DMS 273 (cell line): Measurements from ENCODE around the gene GABBR2.

ENCODE experiments used
- DNase-seq: peaks from one replicate; lab custom pipeline; 2025; ENCODE audit not compliant: unreplicated experiment; lab: John Stamatoyannopoulos, UW

GABBR2 gene

DNA sequence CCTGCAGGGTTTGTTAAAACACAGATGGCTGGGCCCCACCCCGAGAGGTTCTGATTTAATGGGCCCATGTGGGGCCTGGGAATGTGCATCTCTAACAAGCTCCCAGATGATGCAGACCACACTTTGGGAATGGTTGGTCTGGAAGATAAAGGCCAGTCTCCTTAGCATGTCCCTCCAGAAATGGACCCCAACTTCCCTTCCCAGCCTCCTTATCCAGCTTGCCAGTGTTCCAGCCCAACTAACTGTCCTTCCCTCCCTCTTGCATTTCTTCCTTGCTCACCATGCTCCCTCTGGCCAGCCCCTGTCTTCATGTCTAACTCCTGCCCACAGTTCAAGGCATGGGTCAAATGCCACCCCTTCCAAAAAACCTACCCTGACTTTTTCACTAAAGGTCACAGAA lies 257.2 kb downstream of the GABBR2 start:
- no peak for DNase-seq

DNA sequence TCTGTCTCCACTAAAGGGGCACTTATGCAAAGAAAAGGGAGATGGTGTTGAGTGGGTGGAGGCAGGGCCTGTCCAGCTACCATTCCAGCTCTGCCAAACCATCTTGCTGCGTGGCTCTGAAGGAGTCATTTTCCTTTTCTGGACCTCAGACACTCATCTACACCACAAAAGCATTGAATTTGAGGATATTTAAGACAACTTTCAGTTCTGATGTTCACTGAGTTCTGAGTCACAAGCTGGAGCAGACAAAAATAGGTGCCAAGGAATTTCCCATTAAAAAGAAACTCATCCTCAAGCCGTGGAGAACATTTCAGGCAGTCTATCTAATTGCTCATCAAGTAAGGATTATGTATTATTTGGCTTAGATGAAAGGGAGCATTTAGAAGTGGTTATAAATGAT lies 258.2 kb downstream of the GABBR2 start:
- no peak for DNase-seq

DNA sequence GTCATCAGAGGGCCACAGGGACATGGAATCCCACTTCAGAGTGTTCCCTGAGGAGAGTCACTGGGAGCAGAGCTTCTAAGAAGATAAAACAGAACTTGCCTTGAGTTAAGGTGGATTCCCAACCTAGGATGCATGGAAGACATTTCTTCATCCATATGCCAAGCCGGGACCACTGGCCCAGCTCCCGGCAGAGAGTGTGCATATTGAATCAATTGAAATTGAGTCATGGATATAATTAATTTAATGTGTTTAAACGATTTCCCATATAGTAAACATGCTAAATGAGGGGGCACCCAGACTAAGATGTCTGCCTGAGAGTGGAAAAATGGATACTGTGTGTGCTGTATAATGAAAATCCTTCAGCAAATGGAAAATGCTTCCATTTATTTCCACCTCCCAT lies 258.9 kb downstream of the GABBR2 start:
- DNase-seq: no peak

DNA sequence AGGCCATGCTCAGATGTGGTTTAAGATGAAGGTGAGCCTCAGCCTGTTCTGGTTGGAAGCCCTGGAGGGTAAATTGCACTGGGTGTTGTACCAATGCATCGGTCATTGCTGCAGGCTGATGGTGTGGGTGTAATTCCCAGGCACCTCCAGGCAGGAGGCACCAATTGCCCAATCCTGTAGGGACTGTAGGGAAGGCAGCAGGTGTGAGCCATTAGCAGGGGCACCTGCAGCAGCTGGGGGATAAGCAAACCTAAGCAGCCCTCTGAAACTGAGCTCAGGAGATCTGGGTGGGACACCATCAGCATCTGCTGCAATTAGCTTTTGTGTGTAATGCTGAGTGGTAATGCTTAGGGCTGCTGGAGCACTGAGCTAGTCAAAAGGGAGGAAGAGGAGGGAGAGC lies 263.2 kb downstream of the GABBR2 start:
- DNase-seq: no peak

DNA sequence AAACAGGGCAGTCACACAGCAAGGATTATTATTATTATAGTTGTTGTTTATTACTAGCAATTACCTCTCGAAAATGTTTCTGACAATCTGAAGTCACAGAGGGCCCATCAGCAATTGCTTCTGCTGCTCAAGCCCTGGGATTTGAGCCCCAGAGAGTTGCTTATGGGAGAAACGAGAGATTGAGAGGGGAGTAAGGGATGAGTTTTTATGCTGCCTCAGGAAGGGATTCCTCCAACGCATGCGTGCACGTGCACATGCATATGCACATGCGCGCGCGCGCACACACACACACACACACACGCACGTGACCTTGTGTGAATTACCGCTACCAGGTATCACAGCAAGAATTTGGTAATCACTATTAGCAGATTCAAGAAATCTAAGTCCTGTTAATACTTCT lies 264.1 kb downstream of the GABBR2 start:
- no peak for DNase-seq

DNA sequence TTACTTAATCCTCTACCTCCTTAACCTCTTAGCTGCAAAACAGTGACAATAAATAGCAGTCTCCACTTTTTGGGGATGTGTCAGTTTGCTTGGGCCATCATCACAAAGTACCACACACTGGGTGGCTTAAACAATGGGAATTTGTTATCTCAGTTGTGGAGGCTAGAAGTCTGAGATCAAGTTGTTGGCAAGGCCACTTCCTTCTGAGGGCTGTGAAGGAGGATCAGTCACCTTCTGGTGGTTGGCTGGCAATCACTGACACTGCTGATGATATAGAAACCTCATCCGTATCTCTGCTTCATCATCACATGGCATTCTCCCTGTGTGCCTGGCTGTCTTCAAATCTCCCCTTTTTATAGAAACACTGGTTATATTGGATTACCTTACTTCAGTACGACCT lies 266.2 kb downstream of the GABBR2 start:
- DNase-seq: peak; percentile 7

DNA sequence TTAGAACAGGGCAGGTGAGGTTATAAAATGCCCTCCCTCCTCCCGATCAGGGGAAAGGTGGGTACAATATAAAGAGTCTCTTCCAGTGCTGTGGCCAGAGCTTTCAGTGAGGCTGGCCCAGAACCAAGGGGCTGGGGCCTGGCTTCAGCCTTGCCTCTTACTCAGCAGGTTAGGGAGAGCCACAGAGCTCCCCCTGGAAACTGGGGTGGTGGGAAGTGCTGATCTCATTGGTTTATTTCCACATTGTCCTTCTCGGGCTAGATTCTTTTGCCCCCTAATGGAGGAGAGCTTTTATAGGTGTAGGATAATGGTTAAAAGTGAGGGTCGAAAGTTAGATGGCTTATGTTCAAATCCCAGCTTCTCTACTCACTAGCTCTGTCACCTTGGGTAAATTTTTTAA lies 266.6 kb downstream of the GABBR2 start:
- peak; percentile 8 for DNase-seq

DNA sequence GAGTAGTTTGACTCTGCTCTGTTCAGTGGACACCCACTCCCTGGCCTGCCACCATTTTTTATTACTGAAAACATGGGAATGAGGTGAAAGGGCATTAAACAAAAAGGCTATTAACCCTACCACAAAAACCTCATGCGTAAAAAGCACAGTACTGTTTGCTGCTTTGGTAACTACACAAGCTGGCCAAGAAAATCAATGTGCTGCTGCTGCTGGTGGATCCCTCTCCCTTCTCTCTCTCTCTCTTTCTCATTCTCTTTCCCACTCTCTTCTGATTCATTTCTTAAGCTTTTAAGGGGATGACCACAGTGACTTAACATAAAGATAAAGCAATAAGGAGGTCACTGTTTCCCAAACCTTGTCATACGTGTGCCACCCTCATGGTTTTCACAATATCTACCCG lies 270.1 kb downstream of the GABBR2 start:
- no peak for DNase-seq

DNA sequence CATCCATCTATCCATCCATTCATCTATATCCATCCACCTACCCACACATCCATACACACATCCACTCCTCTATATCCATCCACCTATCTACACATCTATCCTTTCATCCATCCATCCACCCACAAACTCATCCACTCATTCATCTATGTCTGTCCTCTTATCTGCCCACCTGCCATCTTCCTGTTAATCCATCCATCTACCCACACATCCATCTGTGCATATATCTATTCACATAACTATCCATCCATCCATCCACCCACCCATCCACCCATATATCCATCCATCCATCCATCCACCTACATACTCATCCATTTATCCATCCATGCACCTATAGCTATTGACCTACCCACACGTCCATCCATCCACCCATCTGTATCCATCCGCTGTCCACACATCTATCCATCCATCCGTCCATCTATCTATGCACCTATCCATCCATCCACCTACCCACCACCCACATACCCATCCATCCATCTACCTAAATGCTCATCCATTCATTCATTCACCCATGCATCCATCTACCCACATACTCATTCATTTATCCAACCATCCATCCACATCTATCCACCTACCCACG lies 271.2 kb downstream of the GABBR2 start:
- no peak for DNase-seq

DNA sequence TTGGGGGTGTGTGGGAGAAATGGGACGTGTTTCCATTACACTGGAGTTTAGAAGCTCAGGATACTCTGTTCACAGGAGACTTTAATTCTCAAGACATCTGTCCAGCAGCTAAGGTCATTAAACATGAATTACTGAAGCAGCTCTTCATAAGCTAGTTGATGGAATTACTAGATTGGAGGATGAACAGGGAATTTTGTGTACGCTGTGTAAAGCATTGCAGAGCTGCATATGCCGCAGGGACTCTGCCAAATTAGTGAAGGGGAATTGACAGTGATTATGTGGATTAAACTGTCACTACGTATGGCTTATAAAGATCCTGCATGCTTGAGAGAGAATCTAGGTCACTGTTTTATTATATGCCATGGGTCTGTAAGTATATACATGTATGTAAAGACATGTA lies 275.8 kb downstream of the GABBR2 start:
- no peak for DNase-seq

DNA sequence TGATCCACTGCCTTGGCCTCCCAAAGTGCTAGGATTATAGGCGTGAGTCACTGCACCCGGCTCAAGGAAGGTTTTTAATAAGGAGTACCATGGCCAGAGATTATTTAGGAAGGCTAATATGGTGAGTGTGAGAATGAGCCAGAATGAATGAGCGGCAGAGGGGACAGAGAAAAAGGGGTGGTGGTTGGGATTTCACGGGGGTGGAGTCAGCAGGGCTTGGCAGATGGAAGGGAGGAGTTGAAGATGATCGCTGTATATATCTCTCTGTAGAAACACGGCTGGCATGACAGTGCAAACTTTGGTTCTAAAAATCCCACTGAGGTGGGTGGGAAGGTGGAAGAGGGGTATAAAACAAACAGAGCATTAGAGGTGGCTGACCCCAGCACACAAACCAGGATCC lies 276.6 kb downstream of the GABBR2 start:
- peak; percentile 42 for DNase-seq

DNA sequence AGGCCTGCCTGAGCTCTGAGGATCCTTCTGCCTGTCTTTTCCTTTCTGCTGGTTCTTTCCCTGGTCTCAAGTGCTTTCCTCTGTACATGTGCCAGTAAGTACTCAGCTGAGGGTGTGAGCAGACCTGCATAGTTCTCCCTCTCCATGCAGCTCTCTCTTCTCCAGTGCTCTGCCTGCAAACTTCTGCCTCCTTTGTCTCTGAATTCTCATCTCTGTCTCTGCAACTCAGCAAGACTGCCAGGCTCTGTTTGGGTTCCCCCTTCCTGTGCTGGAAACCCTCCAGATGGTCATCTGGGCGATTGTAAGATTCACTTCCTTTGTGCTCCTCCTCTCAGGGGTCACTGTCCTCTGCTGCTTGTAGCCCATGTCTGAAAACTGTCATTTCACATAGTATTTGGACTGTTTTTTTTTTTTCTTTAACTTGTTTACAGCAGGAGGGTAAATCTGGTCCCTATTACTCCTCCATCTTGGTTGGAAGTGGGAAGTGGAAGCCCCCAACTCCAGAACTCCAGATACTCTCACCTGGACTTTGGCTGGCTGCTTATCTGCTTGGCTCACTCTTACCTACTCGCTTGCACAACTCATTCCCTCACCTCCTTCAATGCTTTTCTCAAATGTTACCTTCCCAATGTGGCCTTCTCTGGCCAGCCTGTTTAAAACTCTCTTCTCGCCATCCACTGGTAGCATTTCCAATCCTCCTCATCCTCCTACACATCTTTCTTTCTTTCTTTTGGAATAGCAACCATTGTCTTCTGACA lies 278.0 kb downstream of the GABBR2 start:
- peak; percentile 38 for DNase-seq

DNA sequence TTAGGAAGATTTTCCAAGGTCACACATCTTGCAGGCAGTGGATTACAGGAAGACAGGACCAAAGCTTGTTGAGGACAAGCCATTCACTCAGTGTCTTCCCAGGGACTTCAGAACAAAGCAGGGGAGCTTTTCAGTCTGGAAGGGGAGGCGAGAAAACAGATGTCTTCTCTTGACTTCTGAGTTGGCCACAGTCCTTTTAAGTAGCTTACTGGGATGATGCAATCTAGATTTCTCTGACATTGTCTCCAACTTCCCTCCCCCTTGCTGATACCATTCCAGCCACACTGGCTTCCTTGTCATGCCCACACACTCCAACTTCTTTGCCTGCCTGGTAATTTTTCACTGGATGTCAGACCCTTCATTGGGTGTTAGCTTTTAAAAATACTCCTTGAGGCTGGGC lies 279.1 kb downstream of the GABBR2 start:
- peak; percentile 37 for DNase-seq

DNA sequence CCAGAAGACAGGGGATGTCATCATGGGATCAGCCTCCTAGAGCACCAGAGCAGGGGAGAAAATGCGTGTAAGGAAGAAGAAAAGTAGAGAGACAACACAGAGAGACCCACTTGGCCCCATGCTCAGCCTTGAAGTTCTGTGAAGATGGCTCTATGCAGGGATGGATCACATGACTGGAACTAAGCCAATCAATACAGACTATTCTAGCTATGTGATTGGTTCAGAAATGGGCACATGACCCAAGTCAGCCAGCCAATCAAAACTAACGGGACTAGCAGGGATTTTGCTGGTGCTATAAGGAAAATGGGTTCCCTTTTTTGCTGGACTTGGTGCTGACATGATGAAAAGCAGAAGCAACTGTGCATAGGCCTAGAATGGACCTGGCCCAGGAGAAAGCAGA lies 280.3 kb downstream of the GABBR2 start:
- peak; percentile 6 for DNase-seq

DNA sequence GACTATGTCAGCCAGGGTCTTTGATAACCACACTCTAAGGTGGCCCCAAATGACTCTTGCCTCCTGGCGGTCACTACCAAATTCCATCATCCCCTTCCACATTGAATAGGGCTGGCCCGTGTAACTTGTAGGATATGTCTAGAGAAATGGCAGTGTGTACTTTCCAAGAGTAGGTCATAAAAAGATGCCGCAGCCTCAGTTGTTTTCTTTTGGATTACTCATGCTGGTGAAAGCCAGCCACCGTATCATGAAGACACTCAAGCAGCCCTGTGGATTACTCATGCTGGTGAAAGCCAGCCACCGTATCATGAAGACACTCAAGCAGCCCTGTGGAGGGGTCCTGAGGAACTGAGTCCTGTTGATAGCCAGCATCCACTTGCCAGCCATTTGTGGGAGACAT lies 281.2 kb downstream of the GABBR2 start:
- DNase-seq: no peak

DNA sequence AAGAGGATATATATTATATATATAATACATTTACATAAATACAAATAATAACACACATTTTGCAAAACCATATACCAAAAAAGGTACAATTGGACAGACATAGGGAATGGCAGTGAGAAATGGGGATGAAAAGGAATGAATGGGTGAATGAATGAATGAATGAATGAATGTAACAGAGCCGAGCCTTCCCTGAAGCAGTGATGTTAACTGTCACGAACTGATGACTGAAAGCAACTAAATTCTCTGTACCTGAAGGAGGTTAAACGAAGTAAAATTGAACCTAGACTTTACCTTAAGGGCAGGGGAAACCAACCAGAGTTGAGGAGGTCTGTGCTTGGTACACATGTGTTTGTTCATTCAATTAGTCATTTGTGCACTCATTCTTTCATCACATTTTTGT lies 283.7 kb downstream of the GABBR2 start:
- no peak for DNase-seq

DNA sequence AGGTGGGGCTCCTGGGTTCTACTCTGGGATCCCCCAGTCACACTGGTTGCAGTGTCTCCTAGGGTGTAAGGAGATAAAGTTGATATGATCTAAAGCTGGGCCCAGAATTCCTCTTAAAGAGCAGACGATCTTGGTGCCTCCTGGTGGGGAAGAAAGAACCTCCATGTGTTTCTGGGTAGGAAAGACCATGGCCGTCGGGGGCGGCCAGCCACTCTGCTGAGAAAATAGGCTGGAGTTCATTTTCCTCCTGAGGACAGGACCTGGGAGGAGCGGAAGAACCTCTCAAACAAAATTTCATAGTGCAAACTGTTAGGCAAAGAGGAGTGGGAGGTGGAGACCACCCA lies 289.5 kb downstream of the GABBR2 start:
- peak; percentile 42 for DNase-seq

DNA sequence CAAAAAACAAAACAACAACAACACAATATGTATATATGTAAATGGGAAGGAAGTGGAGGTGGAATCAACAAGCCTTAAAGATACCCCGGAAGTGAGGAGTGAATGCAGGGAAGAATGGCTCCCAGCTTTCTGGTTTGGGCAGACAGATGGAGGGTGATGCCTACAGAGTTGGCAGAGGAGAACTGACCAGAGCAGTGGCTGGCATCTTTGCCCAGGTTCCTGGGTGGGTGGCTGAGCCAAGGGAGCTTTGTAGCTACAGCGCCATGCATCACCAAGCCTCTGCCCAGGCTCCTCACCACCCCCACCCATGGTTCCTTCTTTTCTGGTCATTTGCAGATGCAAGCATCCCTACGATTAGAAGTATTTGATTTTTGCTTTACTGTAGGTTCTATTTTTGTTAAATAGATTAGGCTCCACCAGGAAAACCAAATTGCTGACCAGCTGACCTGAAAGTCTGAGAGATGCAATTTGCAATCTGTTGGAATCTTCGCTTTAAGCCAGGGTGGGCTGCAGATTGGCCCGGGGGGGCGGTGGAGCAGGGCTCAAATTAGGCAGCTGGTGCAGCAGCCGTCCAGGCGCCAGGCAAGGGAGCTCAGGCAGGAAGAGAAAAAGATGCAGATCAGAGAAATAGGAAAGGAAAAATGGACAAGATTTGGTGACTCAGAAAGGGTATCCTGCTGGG lies 290.0 kb downstream of the GABBR2 start:
- peak; percentile 51 for DNase-seq

DNA sequence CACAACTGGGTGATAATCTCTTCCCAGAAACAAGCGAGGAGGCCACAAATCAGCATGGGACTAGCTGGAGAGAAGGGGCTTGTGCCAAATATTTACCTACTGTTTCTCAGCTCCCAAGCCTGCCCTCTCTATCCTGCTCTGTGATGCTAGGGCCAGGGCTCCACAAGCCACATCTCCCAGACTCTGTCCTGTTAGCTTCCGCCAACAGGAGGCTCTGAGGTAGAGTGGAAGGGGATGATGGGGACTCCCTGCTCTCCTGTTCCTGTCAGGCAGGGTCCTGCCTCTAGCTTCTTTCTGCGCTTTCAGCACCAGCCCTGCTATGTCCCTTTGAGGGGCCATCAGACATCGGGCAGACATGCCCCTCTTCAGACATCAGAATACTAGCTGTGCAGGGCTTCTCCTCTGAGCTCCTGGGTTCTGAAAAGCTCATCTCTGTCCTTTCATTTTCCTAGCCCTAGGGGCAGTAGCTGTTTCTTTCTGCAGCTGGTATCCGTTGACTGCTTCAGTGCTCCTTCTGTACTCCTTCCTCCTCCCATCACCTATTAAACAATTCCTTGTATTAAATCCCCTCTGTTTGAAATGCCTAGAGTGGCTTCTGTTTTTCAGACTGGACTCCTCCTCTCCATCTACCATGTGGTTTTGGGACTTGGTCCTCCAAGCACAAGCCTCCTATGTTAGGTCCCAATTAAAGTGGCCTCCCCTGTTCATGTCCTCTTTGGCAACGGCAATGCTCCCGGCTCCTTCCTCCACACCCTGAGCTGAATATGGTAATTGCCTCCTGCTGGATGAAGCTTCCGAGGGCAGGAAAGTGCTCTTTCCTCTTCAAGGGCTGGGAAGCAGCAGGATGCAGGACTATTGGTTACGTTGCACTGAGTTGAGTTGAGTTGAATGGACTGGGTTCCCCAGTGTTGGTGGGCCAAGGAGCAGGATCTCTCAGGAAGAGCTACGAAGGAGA lies 292.2 kb downstream of the GABBR2 start:
- DNase-seq: no peak

DNA sequence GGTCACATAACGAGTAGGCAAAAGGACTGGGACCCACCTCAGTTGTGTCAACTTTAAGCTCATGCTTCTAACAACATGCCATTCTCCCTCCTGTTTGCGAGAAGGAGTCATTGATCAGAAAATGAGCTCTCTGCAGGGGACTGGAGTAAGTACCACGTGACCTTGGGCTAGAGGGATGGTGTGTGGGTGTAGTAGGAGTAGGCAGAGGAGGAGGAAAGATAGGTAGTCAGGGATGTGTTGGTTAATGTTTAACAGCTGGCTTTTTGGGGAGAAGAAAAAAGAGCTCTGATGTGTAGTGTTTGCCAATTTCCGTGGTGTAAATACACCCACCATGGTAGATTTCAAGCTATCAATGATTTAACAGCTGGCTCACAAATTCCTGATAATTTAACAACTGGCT lies 293.0 kb downstream of the GABBR2 start:
- DNase-seq: no peak

DNA sequence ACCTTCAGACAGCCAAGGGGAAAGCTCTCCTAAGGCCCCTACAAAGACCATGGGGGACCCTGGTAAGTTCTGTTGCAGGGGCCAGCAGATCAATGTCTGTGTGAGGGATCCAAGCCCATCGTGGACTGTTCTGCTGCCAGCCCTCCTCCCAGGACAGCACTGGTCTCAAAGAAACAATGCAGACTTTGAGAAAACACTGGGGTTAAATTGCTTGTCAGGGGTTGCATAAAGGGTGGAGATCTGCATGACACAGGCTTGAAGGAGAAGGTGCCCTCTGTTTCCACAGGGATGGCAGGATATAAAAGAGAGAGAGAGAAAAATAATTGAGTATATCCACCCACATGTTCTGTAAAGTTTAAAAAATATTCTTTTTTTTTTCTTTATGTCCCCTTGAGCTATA lies 295.7 kb downstream of the GABBR2 start:
- DNase-seq: no peak
